ENCODE results near the gene LRRC41.

The LRRC41 gene

DNA sequence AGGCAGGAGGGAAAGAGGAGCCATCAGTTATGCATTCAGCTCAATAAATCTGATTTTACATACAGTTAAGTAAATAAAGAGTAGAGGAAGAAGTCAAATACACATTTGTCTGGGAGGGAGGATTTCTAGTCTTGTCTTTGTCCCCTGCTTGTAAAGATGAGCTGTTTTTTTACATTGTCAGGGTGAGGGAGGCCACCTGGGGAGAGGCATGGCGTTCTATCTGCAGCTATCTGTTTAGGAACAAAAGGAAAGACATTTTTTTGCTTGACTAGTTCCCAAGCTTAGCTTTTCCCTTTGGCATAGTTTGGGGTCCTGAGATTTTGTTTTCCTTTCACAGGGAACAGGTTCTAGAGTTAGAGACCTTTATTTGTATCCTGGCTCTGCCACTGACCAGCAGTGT lies 40.9 kb downstream of the LRRC41 start:
- H3K9me3 ChIP-seq (ENCODE audit: control extremely low read depth in 1 of 5, control insufficient read depth in 4 of 5, insufficient read depth in 2 of 5, low read depth in 1 of 5, low read length in 4 of 5) = no peaks in the 10 kb centered on the region
- H3K36me3 ChIP-seq (ENCODE audit: control insufficient read depth in 4 of 4, insufficient read depth in 4 of 4, low read length in 3 of 4) = peaks cover 21 to 91% (median 65%) of the 10 kb centered on the region in 4 experiments
- no peaks in the 10 kb centered on the region for H3K4me1 ChIP-seq (ENCODE audit: control extremely low read depth in 1 of 4, control insufficient read depth in 4 of 4, insufficient read depth in 4 of 4, low read length in 3 of 4)
- no peaks in the 10 kb centered on the region for H3K27me3 ChIP-seq (replicated peaks in 2 of 5; ENCODE audit: control insufficient read depth in 4 of 5, insufficient read depth in 5 of 5, low read length in 4 of 5)
- no peak overlapping the region for H3K4me3 ChIP-seq (ENCODE audit: control insufficient read depth in 1 of 7, extremely low read depth in 1 of 7, insufficient read depth in 4 of 7, low read depth in 2 of 7, low read length in 6 of 7)
- no peak overlapping the region for H3K27ac ChIP-seq (ENCODE audit: insufficient read depth in 1 of 2, low read depth in 1 of 2, low read length in 2 of 2, poor library complexity in 1 of 2, severe bottlenecking in 2 of 2)
- no CpG with 5 or more reads among the region's 1 CpG for WGBS (ENCODE audit: insufficient coverage)
- no peak for DNase-seq
- POLR2A ChIA-PET = no interaction called here
- CTCF ChIA-PET = interaction anchor here (0.6 to 1.6 kb wide), 3 partner anchors 11 to 37 kb away, joined by 3 read pairs; no protein-coding TSS in a partner anchor

DNA sequence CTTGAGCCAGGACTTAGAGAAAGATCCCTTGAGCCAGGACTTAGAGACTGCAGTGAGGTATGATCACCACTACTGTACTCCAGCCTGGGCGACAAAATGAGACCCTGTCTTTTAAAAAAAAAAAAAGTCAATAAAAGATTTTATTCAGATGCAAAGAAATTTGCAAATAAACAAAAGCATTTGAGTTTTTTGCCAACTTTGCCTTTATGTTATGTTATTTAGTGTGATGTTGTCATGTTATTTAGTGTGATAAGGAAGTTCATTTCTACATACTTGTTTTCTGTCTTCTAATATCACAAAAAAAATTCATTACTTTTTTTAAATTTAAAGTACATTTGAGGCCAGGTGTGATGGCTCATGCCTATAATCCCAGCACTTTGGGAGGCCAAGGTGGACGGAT lies 46.9 kb downstream of the LRRC41 start:
- Histone ChIP-seq H3K27me3 (replicated peaks in 2 of 5; ENCODE audit: control insufficient read depth in 4 of 5, insufficient read depth in 5 of 5, low read length in 4 of 5) (no peaks in the 10 kb centered on the region), H3K9me3 (ENCODE audit: control extremely low read depth in 1 of 5, control insufficient read depth in 4 of 5, insufficient read depth in 2 of 5, low read depth in 1 of 5, low read length in 4 of 5) (no peaks in the 10 kb centered on the region), H3K4me3 (ENCODE audit: control insufficient read depth in 1 of 7, extremely low read depth in 1 of 7, insufficient read depth in 4 of 7, low read depth in 2 of 7, low read length in 6 of 7) (no peak overlapping the region), H3K4me1 (ENCODE audit: control extremely low read depth in 1 of 4, control insufficient read depth in 4 of 4, insufficient read depth in 4 of 4, low read length in 3 of 4) (no peaks in the 10 kb centered on the region), H3K36me3 (ENCODE audit: control insufficient read depth in 4 of 4, insufficient read depth in 4 of 4, low read length in 3 of 4) (peaks cover 11 to 71% (median 24%) of the 10 kb centered on the region in 4 experiments), H3K27ac (ENCODE audit: insufficient read depth in 1 of 2, low read depth in 1 of 2, low read length in 2 of 2, poor library complexity in 1 of 2, severe bottlenecking in 2 of 2) (no peak overlapping the region)
- ChIA-PET CTCF (no interaction called here), POLR2A (no interaction called here)
- no peak for DNase-seq
- no CpG with 5 or more reads among the region's 2 CpGs for WGBS (ENCODE audit: insufficient coverage)

DNA sequence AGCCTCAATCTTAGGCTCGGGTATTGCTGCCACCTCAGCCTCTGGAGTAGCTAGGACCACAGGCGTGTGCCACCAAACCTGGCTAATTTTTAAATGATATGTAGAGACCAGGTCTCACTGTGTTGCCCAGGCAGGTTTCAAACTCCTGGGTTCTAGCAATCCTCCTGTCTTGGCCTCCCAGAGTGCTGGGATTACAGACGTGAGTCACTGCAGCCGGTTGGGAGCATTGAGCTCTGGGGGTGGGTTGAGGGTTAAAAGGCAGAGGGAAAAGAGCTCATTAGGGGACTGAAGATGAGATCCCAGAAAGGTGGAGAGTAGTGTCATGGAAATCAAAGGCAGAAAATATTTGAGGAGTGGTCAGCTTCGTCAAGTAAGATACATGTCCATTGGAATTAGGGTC lies 48.7 kb downstream of the LRRC41 start:
- Histone ChIP-seq H3K9me3 (ENCODE audit: control extremely low read depth in 1 of 5, control insufficient read depth in 4 of 5, insufficient read depth in 2 of 5, low read depth in 1 of 5, low read length in 4 of 5) (no peaks in the 10 kb centered on the region), H3K4me3 (ENCODE audit: control insufficient read depth in 1 of 7, extremely low read depth in 1 of 7, insufficient read depth in 4 of 7, low read depth in 2 of 7, low read length in 6 of 7) (no peak overlapping the region), H3K27ac (ENCODE audit: insufficient read depth in 1 of 2, low read depth in 1 of 2, low read length in 2 of 2, poor library complexity in 1 of 2, severe bottlenecking in 2 of 2) (no peak overlapping the region), H3K27me3 (replicated peaks in 2 of 5; ENCODE audit: control insufficient read depth in 4 of 5, insufficient read depth in 5 of 5, low read length in 4 of 5) (no peaks in the 10 kb centered on the region), H3K36me3 (ENCODE audit: control insufficient read depth in 4 of 4, insufficient read depth in 4 of 4, low read length in 3 of 4) (peaks cover 0 to 66% (median 20%) of the 10 kb centered on the region in 4 experiments), H3K4me1 (ENCODE audit: control extremely low read depth in 1 of 4, control insufficient read depth in 4 of 4, insufficient read depth in 4 of 4, low read length in 3 of 4) (no peaks in the 10 kb centered on the region)
- 100% methylated on average over 5 of the region's 5 CpGs for WGBS (ENCODE audit: insufficient coverage)
- ChIA-PET CTCF (interaction anchor here (0.7 to 1.4 kb wide), 2 partner anchors 10 to 65 kb away, joined by 3 to 6 read pairs; no protein-coding TSS in a partner anchor), POLR2A (no interaction called here)
- no peak for DNase-seq

DNA sequence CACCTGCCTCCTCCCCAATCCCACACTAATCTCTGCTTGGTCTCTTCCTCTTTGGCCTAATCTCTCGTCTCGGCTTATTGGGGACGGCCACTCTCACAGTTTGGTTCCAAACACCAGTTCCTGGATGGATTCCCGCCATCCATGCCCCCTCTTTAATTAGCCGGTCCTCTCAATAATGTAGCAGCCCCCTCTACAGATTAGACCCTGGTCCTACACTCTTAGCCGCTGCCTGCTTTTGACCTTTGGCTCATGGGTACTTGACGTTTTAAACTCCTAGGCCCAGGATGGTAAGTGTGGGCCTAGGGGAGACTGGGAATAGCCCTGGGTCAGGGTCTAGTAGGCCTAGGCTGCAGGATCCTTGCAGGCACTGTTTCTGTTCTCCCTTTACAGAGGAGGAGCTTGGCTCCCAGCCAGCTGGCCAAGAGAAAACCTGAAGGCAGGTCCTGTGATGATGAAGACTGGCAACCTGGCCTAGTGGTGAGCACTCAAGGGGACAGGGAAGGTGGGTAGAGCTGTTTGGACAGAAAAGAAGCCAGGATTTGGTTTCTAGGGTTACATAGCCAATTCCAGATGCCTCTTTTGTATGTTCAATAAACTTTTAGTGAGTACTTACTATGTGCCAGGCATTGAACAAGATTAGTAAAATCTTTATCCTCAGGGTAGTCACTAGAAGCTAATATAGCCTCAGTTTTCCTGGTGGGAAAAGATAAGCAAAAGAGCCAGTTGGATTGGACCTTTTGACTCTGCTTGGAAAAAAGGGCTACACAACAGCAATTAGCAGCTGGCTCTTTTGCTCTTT lies 55.1 kb downstream of the LRRC41 start:
- Histone ChIP-seq H3K4me1 (ENCODE audit: control extremely low read depth in 1 of 4, control insufficient read depth in 4 of 4, insufficient read depth in 4 of 4, low read length in 3 of 4) (peaks cover 10 to 28% (median 24%) of the 10 kb centered on the region in 4 experiments), H3K9me3 (ENCODE audit: control extremely low read depth in 1 of 5, control insufficient read depth in 4 of 5, insufficient read depth in 2 of 5, low read depth in 1 of 5, low read length in 4 of 5) (no peaks in the 10 kb centered on the region), H3K4me3 (ENCODE audit: control insufficient read depth in 1 of 7, extremely low read depth in 1 of 7, insufficient read depth in 4 of 7, low read depth in 2 of 7, low read length in 6 of 7) (peak overlapping the region; percentile 75 to 97 (median 88)), H3K27me3 (replicated peaks in 2 of 5; ENCODE audit: control insufficient read depth in 4 of 5, insufficient read depth in 5 of 5, low read length in 4 of 5) (no peaks in the 10 kb centered on the region), H3K36me3 (ENCODE audit: control insufficient read depth in 4 of 4, insufficient read depth in 4 of 4, low read length in 3 of 4) (peaks cover 0 to 35% (median 10%) of the 10 kb centered on the region in 4 experiments), H3K27ac (ENCODE audit: insufficient read depth in 1 of 2, low read depth in 1 of 2, low read length in 2 of 2, poor library complexity in 1 of 2, severe bottlenecking in 2 of 2) (peak overlapping the region; percentile 15 to 65)
- 3% methylated on average over 6 of the region's 7 CpGs for WGBS (ENCODE audit: insufficient coverage)
- CTCF ChIA-PET = interaction anchor here (1.6 kb wide), 1 partner anchor 55 kb away, joined by 4 read pairs; the partner anchor contains the start of genes LRRC41 and UQCRH
- POLR2A ChIA-PET = no interaction called here
- peak in 2 of 3 donors; percentile 19 to 23 for DNase-seq

DNA sequence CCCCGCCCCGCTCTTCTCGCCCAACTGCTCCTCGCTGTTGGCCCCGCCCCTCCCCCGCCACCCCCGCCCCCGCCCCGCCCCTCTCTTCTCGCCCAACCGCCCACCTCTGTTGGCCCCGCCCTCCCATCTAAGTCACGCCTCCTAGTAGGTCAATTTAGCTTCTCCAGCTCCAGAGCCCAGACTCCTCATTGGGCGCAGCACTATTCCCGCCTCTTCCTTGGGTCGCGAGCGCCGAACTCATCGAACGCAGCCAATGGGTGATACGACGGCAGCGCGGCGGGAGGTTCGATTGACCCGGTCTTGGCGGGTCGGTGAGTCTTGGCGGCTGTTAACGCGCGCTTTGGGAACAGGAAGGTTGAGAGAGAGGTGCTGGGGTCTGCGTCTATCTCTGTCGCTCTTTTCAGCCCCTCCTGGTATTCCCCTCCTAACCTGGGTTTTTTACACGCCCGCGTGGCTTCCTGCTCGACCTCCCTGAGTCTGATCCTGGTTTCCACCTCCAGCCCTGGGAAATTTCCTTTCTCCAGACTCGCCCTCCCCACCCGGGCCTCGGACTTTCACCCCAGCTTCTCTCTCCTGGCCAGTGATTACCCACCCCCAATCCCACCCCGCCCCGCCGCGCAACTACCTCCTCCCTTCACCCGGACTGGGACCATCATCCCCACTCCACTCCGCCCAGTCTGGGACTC lies 55.8 kb downstream of the LRRC41 start, which contains the start of gene RAD54L:
RAD54L (plus strand) TSS at position 328 of the 686 bp plus-strand sequence. CDS start 643 bp downstream, outside the sequence.
- peak within 1 kb of the TSS; percentile 71 to 91 for H3K27ac ChIP-seq (ENCODE audit: insufficient read depth in 1 of 2, low read depth in 1 of 2, low read length in 2 of 2, poor library complexity in 1 of 2, severe bottlenecking in 2 of 2)
- peaks cover 10 to 28% (median 24%) of the 10 kb centered on the region in 4 experiments for H3K4me1 ChIP-seq (ENCODE audit: control extremely low read depth in 1 of 4, control insufficient read depth in 4 of 4, insufficient read depth in 4 of 4, low read length in 3 of 4)
- H3K4me3 ChIP-seq (ENCODE audit: control insufficient read depth in 1 of 7, extremely low read depth in 1 of 7, insufficient read depth in 4 of 7, low read depth in 2 of 7, low read length in 6 of 7) = peak within 1 kb of the TSS; percentile 88 to 97 (median 90)
- ChIA-PET CTCF (interaction anchor here (0.5 to 1.7 kb wide), 5 partner anchors 56 to 319 kb away, joined by 3 to 8 read pairs (median 4); partner anchors contain the start of genes LRRC41, NSUN4 and UQCRH), POLR2A (interaction anchor here (1.2 kb wide), 1 partner anchor 92 kb away, joined by 4 read pairs; no protein-coding TSS in a partner anchor)
- H3K9me3 ChIP-seq (ENCODE audit: control extremely low read depth in 1 of 5, control insufficient read depth in 4 of 5, insufficient read depth in 2 of 5, low read depth in 1 of 5, low read length in 4 of 5) = no peaks in the 10 kb centered on the region
- H3K27me3 ChIP-seq (replicated peaks in 2 of 5; ENCODE audit: control insufficient read depth in 4 of 5, insufficient read depth in 5 of 5, low read length in 4 of 5) = no peaks in the 10 kb centered on the region
- peaks cover 0 to 34% (median 10%) of the 10 kb centered on the region in 4 experiments for H3K36me3 ChIP-seq (ENCODE audit: control insufficient read depth in 4 of 4, insufficient read depth in 4 of 4, low read length in 3 of 4)
- DNase-seq = peak; percentile 98 to 99 (median 99)
- under 1% methylated on average over 30 of the region's 49 CpGs for WGBS (ENCODE audit: insufficient coverage)

DNA sequence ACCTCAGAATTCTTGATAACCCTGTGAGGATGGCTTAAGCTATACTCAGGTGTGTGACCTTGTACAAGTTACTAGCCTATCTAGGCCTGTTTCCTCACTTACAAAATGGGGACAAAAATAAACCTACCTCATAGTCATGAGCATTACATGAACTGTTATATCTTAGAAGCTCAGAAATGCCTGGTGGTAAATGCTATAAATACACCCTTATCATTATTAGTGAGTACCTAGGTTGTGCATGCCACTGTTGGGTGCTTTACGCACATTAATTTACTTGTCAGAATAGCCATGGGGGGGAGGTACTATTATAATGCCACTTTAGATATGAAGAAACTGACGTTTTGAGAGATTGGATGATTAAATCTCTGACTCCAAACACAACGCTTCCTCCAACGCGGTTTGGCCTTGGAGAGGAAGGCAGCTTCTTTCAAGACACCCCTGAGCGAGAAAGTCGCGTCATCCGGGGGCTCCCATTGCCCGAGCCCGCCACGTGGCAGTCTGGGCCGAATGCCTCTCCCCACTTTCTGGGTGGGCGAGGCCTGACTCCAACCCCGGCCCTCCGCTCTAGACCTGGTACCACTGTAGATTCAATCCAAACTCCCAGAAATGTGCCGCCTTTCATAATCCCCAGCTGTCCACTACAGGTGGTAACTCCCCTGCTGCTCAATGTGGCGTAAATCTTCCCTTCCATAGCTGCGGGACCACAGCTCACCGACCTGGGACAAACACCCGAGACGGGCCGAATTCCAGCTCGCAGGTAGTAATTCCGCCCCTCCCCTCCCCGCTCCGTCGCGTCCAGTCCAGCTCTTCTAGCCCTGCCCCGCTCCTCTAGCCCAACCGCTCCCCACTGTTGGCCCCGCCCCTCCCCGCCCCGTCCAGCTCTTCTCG lies 56.6 kb downstream of the LRRC41 start:
- CTCF ChIA-PET = interaction anchor here (0.5 to 1.7 kb wide), 9 partner anchors 14 to 318 kb away, joined by 3 to 8 read pairs (median 3); partner anchors contain the start of genes LRRC41, NSUN4 and UQCRH
- peak overlapping the region; percentile 64 to 91 (median 79) for H3K4me3 ChIP-seq (ENCODE audit: control insufficient read depth in 1 of 7, extremely low read depth in 1 of 7, insufficient read depth in 4 of 7, low read depth in 2 of 7, low read length in 6 of 7)
- H3K27me3 ChIP-seq (replicated peaks in 2 of 5; ENCODE audit: control insufficient read depth in 4 of 5, insufficient read depth in 5 of 5, low read length in 4 of 5) = no peaks in the 10 kb centered on the region
- 0% methylated on average over 21 of the region's 35 CpGs for WGBS (ENCODE audit: insufficient coverage)
- DNase-seq = peak; percentile 79 to 93 (median 90)
- peaks cover 0 to 26% (median 9%) of the 10 kb centered on the region in 4 experiments for H3K36me3 ChIP-seq (ENCODE audit: control insufficient read depth in 4 of 4, insufficient read depth in 4 of 4, low read length in 3 of 4)
- peak overlapping the region; percentile 71 to 91 for H3K27ac ChIP-seq (ENCODE audit: insufficient read depth in 1 of 2, low read depth in 1 of 2, low read length in 2 of 2, poor library complexity in 1 of 2, severe bottlenecking in 2 of 2)
- H3K9me3 ChIP-seq (ENCODE audit: control extremely low read depth in 1 of 5, control insufficient read depth in 4 of 5, insufficient read depth in 2 of 5, low read depth in 1 of 5, low read length in 4 of 5) = no peaks in the 10 kb centered on the region
- POLR2A ChIA-PET = interaction anchor here (0.9 to 1.2 kb wide), 2 partner anchors 57 to 93 kb away, joined by 3 to 4 read pairs; partner anchors contain the start of genes LRRC41 and UQCRH
- H3K4me1 ChIP-seq (ENCODE audit: control extremely low read depth in 1 of 4, control insufficient read depth in 4 of 4, insufficient read depth in 4 of 4, low read length in 3 of 4) = peaks cover 10 to 28% (median 24%) of the 10 kb centered on the region in 4 experiments

Measured in common myeloid progenitor, CD34-positive (primary cell).